Left cardiac atrium (tissue), 4 donors: Measurements from ENCODE around the gene SH2D5. TPM values are rescaled to one million over a fixed set of nuclear protein-coding genes. Genes with fewer than 3 reads are reported as not detected.
"Not testable (repeated sequence)": the region's sequence is repeated elsewhere in the genome, so short reads cannot be mapped to it uniquely, and the experiment has no call there.

Experiments used
- ATAC-seq, 2 donors: fragments of 200-7000 bp; cut with Tn5 transposase; one replicate each; pipeline ENCODE4 v1.9.1; 2020; ENCODE audit warnings: mild to moderate bottlenecking in 2 of 2, moderate library complexity in 2 of 2
- DNase-seq: peaks from one replicate; pipeline ENCODE4 v3.0.0-alpha.2; 2020
- intact Hi-C, 2 donors: fragments of 100-400 bp; cut with DNase I; formaldehyde crosslinking; loops; one replicate each; pipeline versions ENCODE4 v1.14.1 to v1.15.1; 2022 to 2023
- total RNA-seq, 2 donors: library from RNA; stranded (reverse); fragmentation: NEBNext Ultra II Directional; extraction: Animal tissue kit (Norgen Biotek cat#: 25700); gene quantifications; one replicate each; pipeline ENCODE4 v1.2.1, GENCODE V29; 2021
- donor health status: DM: no; HTN: yes; CAD: no.
- donor health status: DM: no; HTN: yes; CAD: no; lungs with severe emphysema.
- donor health status: DM: yes; HTN: yes; CAD: no.
- donor health status: Dilated cardiomyopathy.

Gene SH2D5
- total RNA-seq, 2 donors from 2014 or later: 0.18 to 0.44 TPM

- DNase-seq (no peak), ATAC-seq (no peak)
- intact Hi-C loops: no loop called here
These were observed 52.2 kb downstream of the SH2D5 start for GRCh38 chr1:20680269-20680668.

- no peak for DNase-seq
- intact Hi-C loops: no loop called here
- no peak for ATAC-seq
These were observed 53.9 kb downstream of the SH2D5 start for GRCh38 chr1:20678599-20678998.

GRCh38 chr1:20673626-20674025, 58.9 kb downstream of the SH2D5 start:
- intact Hi-C loops, DNase-seq: not testable (repeated sequence)

GRCh38 chr1:20672265-20672632, 60.3 kb downstream of the SH2D5 start:
- ATAC-seq: no peak
- no peak for DNase-seq
- intact Hi-C loops: no loop called here

More at GRCh38 chr1:20673626-20674025, 58.9 kb downstream of the SH2D5 start:
- ATAC-seq: not testable (repeated sequence)

- no peak for DNase-seq
- no peak for ATAC-seq
- intact Hi-C loops: no loop called here
These were observed 61.6 kb downstream of the SH2D5 start for GRCh38 chr1:20670936-20671335.

Other genes starting within 250 kb of the SH2D5 start
- 10 to 100 TPM; 19.4 to 25.3 TPM for gene CAMK2N1, start 246.5 kb downstream of the SH2D5 start, total RNA-seq
- gene MUL1, start 224.6 kb downstream of the SH2D5 start, total RNA-seq: 10 to 100 TPM; 32.4 to 41.0 TPM
- 1 to 10 TPM; 1.6 to 3.3 TPM for gene FAM43B, start 180.1 kb downstream of the SH2D5 start, total RNA-seq
- gene CDA, start 143.6 kb downstream of the SH2D5 start, total RNA-seq: 1 to 10 TPM; 2.4 to 6.5 TPM
- gene PINK1, start 99.2 kb downstream of the SH2D5 start, total RNA-seq: 100 to 1,000 TPM; 126 to 149 TPM
- 100 to 1,000 TPM; 143 to 145 TPM for gene DDOST, start 71.3 kb downstream of the SH2D5 start, total RNA-seq
- 1 to 10 TPM; 3.2 to 4.0 TPM for gene KIF17, start 14.7 kb downstream of the SH2D5 start, total RNA-seq
- gene HP1BP3, start 54.6 kb upstream of the SH2D5 start, total RNA-seq: 100 to 1,000 TPM; 128 to 133 TPM